Stimulated activated naive CD8-positive, alpha-beta T cell treated with anti-CD3 and anti-CD28 coated beads, Interleukin-15, Interleukin-2, amounts not matched to agents 100 ng/mL and 50 ng/mL, for 24 hours (primary cell): ENCODE results near the gene DGCR6L.
"Not testable (repeated sequence)": the region's sequence is repeated elsewhere in the genome, so short reads cannot be mapped to it uniquely, and the experiment has no call there.

Experiments used
- H3K27ac Mint-ChIP-seq: one replicate; pipeline ENCODE4 v1.8.0; 2021; ENCODE audit warnings: mild to moderate bottlenecking, mixed read lengths
- H3K27me3 Mint-ChIP-seq: one replicate; pipeline ENCODE4 v1.8.0; 2021; ENCODE audit warnings: mixed read lengths
- H3K36me3 Mint-ChIP-seq: one replicate; pipeline ENCODE4 v1.8.0; 2021; ENCODE audit warnings: low read depth, mixed read lengths
- H3K4me1 Mint-ChIP-seq: one replicate; pipeline ENCODE4 v1.8.0; 2021; ENCODE audit warnings: low read depth, mixed read lengths
- H3K4me3 Mint-ChIP-seq: one replicate; pipeline ENCODE4 v1.8.0; 2021; ENCODE audit warnings: mild to moderate bottlenecking, mixed read lengths
- H3K9me3 Mint-ChIP-seq: one replicate; pipeline ENCODE4 v1.8.0; 2021; ENCODE audit warnings: mixed read lengths

DGCR6L gene

GRCh38 chr22:20316217-20316843 lies 3.5 kb downstream of the DGCR6L start:
- H3K4me3 Mint-ChIP-seq: no peak overlapping the region
- peaks cover 35% of the 10 kb centered on the region for H3K4me1 Mint-ChIP-seq
- H3K27ac Mint-ChIP-seq: no peak overlapping the region
- no peaks in the 10 kb centered on the region for H3K36me3 Mint-ChIP-seq
- no peaks in the 10 kb centered on the region for H3K9me3 Mint-ChIP-seq
- H3K27me3 Mint-ChIP-seq: no peaks in the 10 kb centered on the region

- Mint-ChIP-seq H3K4me3 (no peak overlapping the region), H3K36me3 (no peaks in the 10 kb centered on the region), H3K4me1 (peaks cover 27% of the 10 kb centered on the region), H3K27ac (no peak overlapping the region), H3K9me3 (no peaks in the 10 kb centered on the region), H3K27me3 (no peaks in the 10 kb centered on the region)
Measured at GRCh38 chr22:20315337-20316216, 4.3 kb downstream of the DGCR6L start.

- H3K4me1 Mint-ChIP-seq: peaks cover 26% of the 10 kb centered on the region
- not testable (repeated sequence) for H3K4me3 Mint-ChIP-seq, H3K9me3 Mint-ChIP-seq, H3K27ac Mint-ChIP-seq, H3K27me3 Mint-ChIP-seq, H3K36me3 Mint-ChIP-seq
Measured at GRCh38 chr22:20314741-20315336, 5.0 kb downstream of the DGCR6L start.

- H3K36me3 Mint-ChIP-seq, H3K27ac Mint-ChIP-seq, H3K27me3 Mint-ChIP-seq, H3K4me3 Mint-ChIP-seq, H3K9me3 Mint-ChIP-seq: not testable (repeated sequence)
- peaks cover 23% of the 10 kb centered on the region for H3K4me1 Mint-ChIP-seq
Measured at GRCh38 chr22:20314206-20314605, 5.7 kb downstream of the DGCR6L start.

- H3K36me3 Mint-ChIP-seq, H3K27ac Mint-ChIP-seq, H3K4me3 Mint-ChIP-seq, H3K27me3 Mint-ChIP-seq, H3K9me3 Mint-ChIP-seq: not testable (repeated sequence)
- peaks cover 16% of the 10 kb centered on the region for H3K4me1 Mint-ChIP-seq
Measured at GRCh38 chr22:20313306-20314077, 6.4 kb downstream of the DGCR6L start.

GRCh38 chr22:20312396-20313191 lies 7.3 kb downstream of the DGCR6L start:
- H3K4me3 Mint-ChIP-seq: no peak overlapping the region
- H3K27ac Mint-ChIP-seq: no peak overlapping the region
- H3K27me3 Mint-ChIP-seq: no peaks in the 10 kb centered on the region
- H3K9me3 Mint-ChIP-seq: no peaks in the 10 kb centered on the region
- H3K36me3 Mint-ChIP-seq: no peaks in the 10 kb centered on the region
- peaks cover 7% of the 10 kb centered on the region for H3K4me1 Mint-ChIP-seq

- H3K9me3 Mint-ChIP-seq, H3K36me3 Mint-ChIP-seq, H3K4me3 Mint-ChIP-seq, H3K27me3 Mint-ChIP-seq, H3K27ac Mint-ChIP-seq, H3K4me1 Mint-ChIP-seq: not testable (repeated sequence)
Measured at GRCh38 chr22:20311249-20312062, 8.4 kb downstream of the DGCR6L start.

GRCh38 chr22:20310773-20311172 lies 9.1 kb downstream of the DGCR6L start:
- H3K4me1 Mint-ChIP-seq, H3K36me3 Mint-ChIP-seq, H3K27me3 Mint-ChIP-seq, H3K9me3 Mint-ChIP-seq, H3K27ac Mint-ChIP-seq, H3K4me3 Mint-ChIP-seq: not testable (repeated sequence)

GRCh38 chr22:20310180-20310579 lies 9.7 kb downstream of the DGCR6L start:
- not testable (repeated sequence) for H3K9me3 Mint-ChIP-seq, H3K36me3 Mint-ChIP-seq, H3K27ac Mint-ChIP-seq, H3K4me1 Mint-ChIP-seq, H3K27me3 Mint-ChIP-seq, H3K4me3 Mint-ChIP-seq

GRCh38 chr22:20308806-20309650 lies 10.8 kb downstream of the DGCR6L start:
- not testable (repeated sequence) for H3K4me1 Mint-ChIP-seq, H3K27me3 Mint-ChIP-seq, H3K36me3 Mint-ChIP-seq, H3K9me3 Mint-ChIP-seq, H3K27ac Mint-ChIP-seq
- peak overlapping the region; percentile 2 for H3K4me3 Mint-ChIP-seq

GRCh38 chr22:20307448-20308447 lies 12.1 kb downstream of the DGCR6L start:
- not testable (repeated sequence) for H3K36me3 Mint-ChIP-seq, H3K27me3 Mint-ChIP-seq, H3K9me3 Mint-ChIP-seq, H3K27ac Mint-ChIP-seq, H3K4me1 Mint-ChIP-seq, H3K4me3 Mint-ChIP-seq

GRCh38 chr22:20306646-20307447 lies 13.0 kb downstream of the DGCR6L start:
- H3K27me3 Mint-ChIP-seq, H3K36me3 Mint-ChIP-seq, H3K4me3 Mint-ChIP-seq, H3K27ac Mint-ChIP-seq, H3K4me1 Mint-ChIP-seq, H3K9me3 Mint-ChIP-seq: not testable (repeated sequence)
